ENCODE data around the gene FLT3LG.

GRCh38 chr19:49456326-49456725 lies 17.7 kb upstream of the FLT3LG start:
- TF ChIP-seq CTCF (conservative IDR thresholded peaks at IDR 0.05) (no peak), EZH2 (IDR thresholded peaks at IDR 0.05; ENCODE audit: low read depth) (no peak)
